ENCODE data around the gene SELENOS.

SELENOS gene

DNA sequence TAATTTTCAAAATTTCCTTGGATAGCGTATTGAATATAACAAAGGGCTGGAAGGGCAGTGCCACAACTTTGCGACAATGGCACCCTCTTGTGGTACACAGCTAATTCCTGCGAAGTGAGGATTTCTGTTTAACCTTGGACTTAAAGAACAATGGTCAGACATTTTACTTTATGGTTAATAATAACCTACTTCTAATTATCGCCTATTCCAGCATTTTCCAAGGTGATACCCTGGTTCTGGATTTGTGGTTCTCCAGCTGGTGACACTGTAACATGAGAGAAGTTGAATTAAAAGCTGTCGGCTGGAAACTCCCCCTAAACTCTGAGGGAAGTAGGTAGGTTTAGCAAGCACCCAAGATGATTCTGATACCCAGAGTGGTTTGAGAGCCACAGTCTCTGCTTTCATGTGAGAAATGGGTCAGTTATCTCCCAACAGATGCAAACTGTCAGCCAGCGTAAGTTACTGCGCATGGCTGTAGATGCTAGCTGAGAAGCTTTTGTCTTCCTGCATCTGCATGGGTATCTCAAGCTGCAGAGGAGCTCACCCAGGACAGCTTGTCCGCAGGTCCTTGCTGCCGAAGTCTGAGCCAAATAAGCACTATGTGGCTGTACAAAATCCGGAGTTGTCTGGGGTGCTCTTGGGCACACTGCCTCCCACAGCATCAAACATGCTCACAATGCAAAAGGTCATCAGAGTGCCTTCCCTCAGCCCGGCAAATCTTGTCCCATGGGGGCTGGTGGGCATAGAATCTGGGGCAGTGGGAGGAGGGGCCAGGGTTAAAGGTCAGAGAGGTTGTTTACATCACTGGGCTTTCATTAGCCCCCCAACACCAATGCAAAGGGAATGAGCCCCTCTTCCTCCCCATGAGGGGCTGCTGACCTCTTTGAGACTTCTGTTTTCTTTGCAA, 18.8 kb downstream of the SELENOS start:
- no peak overlapping the region for H3K4me3 ChIP-seq (ENCODE audit: low read depth, low read length)
- H3K36me3 ChIP-seq (ENCODE audit: control insufficient read depth, insufficient read depth, low read length): no peaks in the 10 kb centered on the region
- peak overlapping the region; percentile 28 for H2AFZ ChIP-seq
- H3K79me2 ChIP-seq: no peaks in the 10 kb centered on the region
- H3K27me3 ChIP-seq (ENCODE audit: control insufficient read depth, insufficient read depth, low read length): no peaks in the 10 kb centered on the region
- TF ChIP-seq CTCF (IDR thresholded peaks at IDR 0.05): peak; percentile 73
- H3K27ac ChIP-seq: no peak overlapping the region
- H3K4me1 ChIP-seq: no peaks in the 10 kb centered on the region
- H3K9ac ChIP-seq: no peak overlapping the region
- H3K9me3 ChIP-seq (ENCODE audit: control insufficient read depth, low read length): no peaks in the 10 kb centered on the region
- no peak overlapping the region for H3K4me2 ChIP-seq (ENCODE audit: low read length)

DNA sequence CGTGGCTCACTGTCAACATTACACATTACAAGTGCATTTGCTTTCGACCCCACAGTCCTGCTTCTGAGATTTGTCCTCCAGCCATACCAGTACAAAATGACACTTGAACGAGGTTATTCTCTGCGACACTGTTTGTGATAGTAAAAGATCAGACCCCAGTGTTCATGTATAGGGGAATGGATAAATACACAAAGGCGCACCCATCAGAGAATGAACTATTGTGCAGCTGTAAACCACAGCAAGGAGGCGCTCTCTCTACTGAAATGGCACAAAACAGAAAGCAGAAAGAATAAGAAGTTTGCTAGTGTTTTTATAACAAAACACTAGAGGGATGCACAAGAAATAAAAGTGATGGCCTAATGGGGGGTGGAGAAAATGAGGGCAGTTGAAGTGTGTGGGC, 20.5 kb downstream of the SELENOS start:
- Histone ChIP-seq H3K36me3 (ENCODE audit: control insufficient read depth, insufficient read depth, low read length) (no peaks in the 10 kb centered on the region), H3K27me3 (ENCODE audit: control insufficient read depth, insufficient read depth, low read length) (no peaks in the 10 kb centered on the region), H3K4me2 (ENCODE audit: low read length) (no peak overlapping the region), H3K4me3 (ENCODE audit: low read depth, low read length) (no peak overlapping the region), H2AFZ (no peak overlapping the region), H3K27ac (no peak overlapping the region), H3K4me1 (no peaks in the 10 kb centered on the region), H3K79me2 (no peaks in the 10 kb centered on the region), H3K9ac (no peak overlapping the region), H3K9me3 (ENCODE audit: control insufficient read depth, low read length) (no peaks in the 10 kb centered on the region)
- no peak for TF ChIP-seq CTCF (IDR thresholded peaks at IDR 0.05)

DNA sequence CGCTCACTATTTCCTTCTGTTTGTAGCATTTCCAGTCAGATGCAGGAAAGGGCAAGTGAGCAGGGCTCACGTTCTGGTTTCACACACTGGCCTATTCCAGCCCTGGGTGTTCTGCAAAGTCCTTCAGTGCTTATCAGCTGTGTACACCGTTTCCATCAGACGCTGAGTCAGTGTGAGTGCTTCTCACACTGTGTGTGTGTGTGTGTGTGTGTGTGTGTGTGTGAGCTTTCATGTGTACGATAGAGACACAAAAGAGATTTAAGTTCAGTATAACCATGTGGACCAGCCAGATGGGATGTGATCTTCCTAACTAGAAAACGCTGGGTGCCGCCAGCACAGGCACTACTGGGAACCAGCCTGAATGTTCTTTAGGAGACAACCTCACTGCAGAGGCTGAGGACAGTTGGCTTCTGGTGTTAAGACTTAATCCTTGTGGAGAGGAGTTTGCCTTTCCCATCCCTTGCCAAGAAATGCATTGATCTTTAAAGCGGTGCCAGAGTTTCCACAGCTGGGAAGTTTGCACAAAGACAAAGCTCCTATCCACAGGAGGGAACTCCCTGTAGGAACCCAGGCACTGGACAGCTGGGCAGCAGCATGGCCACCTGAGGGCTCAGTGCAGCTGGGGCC, 21.6 kb downstream of the SELENOS start:
- H3K9me3 ChIP-seq (ENCODE audit: control insufficient read depth, low read length): no peaks in the 10 kb centered on the region
- no peak overlapping the region for H3K9ac ChIP-seq
- TF ChIP-seq CTCF (IDR thresholded peaks at IDR 0.05): no peak
- H2AFZ ChIP-seq: no peak overlapping the region
- no peaks in the 10 kb centered on the region for H3K36me3 ChIP-seq (ENCODE audit: control insufficient read depth, insufficient read depth, low read length)
- H3K27ac ChIP-seq: no peak overlapping the region
- no peaks in the 10 kb centered on the region for H3K4me1 ChIP-seq
- H3K4me2 ChIP-seq (ENCODE audit: low read length): no peak overlapping the region
- no peaks in the 10 kb centered on the region for H3K27me3 ChIP-seq (ENCODE audit: control insufficient read depth, insufficient read depth, low read length)
- no peaks in the 10 kb centered on the region for H3K79me2 ChIP-seq
- no peak overlapping the region for H3K4me3 ChIP-seq (ENCODE audit: low read depth, low read length)

DNA sequence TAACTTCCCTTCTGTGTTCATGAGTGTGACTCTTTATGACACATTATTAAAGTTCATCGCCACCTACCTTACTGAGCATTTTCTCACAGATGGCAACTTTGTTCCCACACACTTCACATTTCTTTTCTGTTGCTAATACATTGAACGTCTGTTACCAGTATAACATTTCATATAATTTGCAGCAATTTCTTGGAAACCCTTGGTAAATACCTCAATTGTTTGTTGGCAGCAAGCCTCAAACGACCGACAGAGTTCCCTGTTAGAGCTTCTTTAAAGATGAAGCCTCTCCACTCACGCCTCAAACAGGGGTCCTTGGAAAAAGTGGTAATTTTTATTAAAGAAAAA, 22.3 kb downstream of the SELENOS start:
- H2AFZ ChIP-seq: no peak overlapping the region
- H3K27me3 ChIP-seq (ENCODE audit: control insufficient read depth, insufficient read depth, low read length): no peaks in the 10 kb centered on the region
- H3K36me3 ChIP-seq (ENCODE audit: control insufficient read depth, insufficient read depth, low read length): no peaks in the 10 kb centered on the region

More for the DNA sequence above, 22.3 kb downstream of the SELENOS start:
- Histone ChIP-seq H3K4me2 (ENCODE audit: low read length) (no peak overlapping the region), H3K27ac (no peak overlapping the region), H3K9me3 (ENCODE audit: control insufficient read depth, low read length) (no peaks in the 10 kb centered on the region), H3K4me1 (peaks cover 2% of the 10 kb centered on the region), H3K79me2 (peaks cover 5% of the 10 kb centered on the region), H3K4me3 (ENCODE audit: low read depth, low read length) (no peak overlapping the region), H3K9ac (no peak overlapping the region)
- no peak for TF ChIP-seq CTCF (IDR thresholded peaks at IDR 0.05)
